ENCODE results near the gene CES2. TPM values are rescaled to one million over a fixed set of nuclear protein-coding genes. Genes with fewer than 3 reads are reported as not detected.

The CES2 gene
- total and polyA plus RNA-seq, 10 of the 15 experiments (the other 5 are each of a cell fraction or from before 2014, with no cell fraction given), result 1.6 to 33.7 (median 21.0) TPM

- in situ Hi-C loops (cut with MboI) (no loop called here), intact Hi-C loops (cut with micrococcal nuclease; ENCODE audit: unreplicated experiment) (no loop called here)
- RAD21 ChIA-PET (ENCODE audit: unreplicated experiment), result interaction anchor here (0.8 kb wide), 1 partner anchor 20 kb away, joined by 3 read pairs; no protein-coding TSS in a partner anchor
- Histone ChIP-seq H3K4me3 (no peak overlapping the region), H3K4me2 (ENCODE audit: control insufficient read depth, insufficient read depth) (no peak overlapping the region), H4K20me1 (ENCODE audit: control insufficient read depth, insufficient read depth) (no peaks in the 10 kb centered on the region), H3K79me2 (ENCODE audit: control insufficient read depth, insufficient read depth, low read length) (no peaks in the 10 kb centered on the region), H3K9me3 (replicated peaks; ENCODE audit: control insufficient read depth, insufficient read depth, low read length) (no peaks in the 10 kb centered on the region), H3K4me1 (ENCODE audit: control insufficient read depth, insufficient read depth, low read length) (peaks cover 4% of the 10 kb centered on the region; the same call in 1 of the 2 replicates), H3K9ac (ENCODE audit: control insufficient read depth, insufficient read depth, low read length) (no peak overlapping the region), H3K36me3 (ENCODE audit: control insufficient read depth in 2 of 2, insufficient read depth in 2 of 2, low read length in 1 of 2) (no peaks in the 10 kb centered on the region), H2AFZ (ENCODE audit: control insufficient read depth, low read depth, low read length) (no peak overlapping the region), H3K27ac (ENCODE audit: control insufficient read depth, insufficient read depth) (no peak overlapping the region), H3K27me3 (replicated peaks in 1 of 2; ENCODE audit: control insufficient read depth in 2 of 2, insufficient read depth in 2 of 2, low read length in 1 of 2) (no peaks in the 10 kb centered on the region)
- ATAC-seq (no peak), FAIRE-seq (no peak), DNase-seq (ENCODE audit: low read depth, low spot score) (no peak)
- CTCF ChIA-PET, result interaction anchor here (0.6 to 1.5 kb wide), 3 partner anchors 10 to 20 kb away, joined by 3 to 4 read pairs (median 3); partner anchors contain the start of gene PDP2
- POLR2A ChIA-PET, result interaction anchor here (0.8 kb wide), 1 partner anchor 41 kb away, joined by 3 read pairs; no protein-coding TSS in a partner anchor
- TF ChIP-seq, protein P1, sequence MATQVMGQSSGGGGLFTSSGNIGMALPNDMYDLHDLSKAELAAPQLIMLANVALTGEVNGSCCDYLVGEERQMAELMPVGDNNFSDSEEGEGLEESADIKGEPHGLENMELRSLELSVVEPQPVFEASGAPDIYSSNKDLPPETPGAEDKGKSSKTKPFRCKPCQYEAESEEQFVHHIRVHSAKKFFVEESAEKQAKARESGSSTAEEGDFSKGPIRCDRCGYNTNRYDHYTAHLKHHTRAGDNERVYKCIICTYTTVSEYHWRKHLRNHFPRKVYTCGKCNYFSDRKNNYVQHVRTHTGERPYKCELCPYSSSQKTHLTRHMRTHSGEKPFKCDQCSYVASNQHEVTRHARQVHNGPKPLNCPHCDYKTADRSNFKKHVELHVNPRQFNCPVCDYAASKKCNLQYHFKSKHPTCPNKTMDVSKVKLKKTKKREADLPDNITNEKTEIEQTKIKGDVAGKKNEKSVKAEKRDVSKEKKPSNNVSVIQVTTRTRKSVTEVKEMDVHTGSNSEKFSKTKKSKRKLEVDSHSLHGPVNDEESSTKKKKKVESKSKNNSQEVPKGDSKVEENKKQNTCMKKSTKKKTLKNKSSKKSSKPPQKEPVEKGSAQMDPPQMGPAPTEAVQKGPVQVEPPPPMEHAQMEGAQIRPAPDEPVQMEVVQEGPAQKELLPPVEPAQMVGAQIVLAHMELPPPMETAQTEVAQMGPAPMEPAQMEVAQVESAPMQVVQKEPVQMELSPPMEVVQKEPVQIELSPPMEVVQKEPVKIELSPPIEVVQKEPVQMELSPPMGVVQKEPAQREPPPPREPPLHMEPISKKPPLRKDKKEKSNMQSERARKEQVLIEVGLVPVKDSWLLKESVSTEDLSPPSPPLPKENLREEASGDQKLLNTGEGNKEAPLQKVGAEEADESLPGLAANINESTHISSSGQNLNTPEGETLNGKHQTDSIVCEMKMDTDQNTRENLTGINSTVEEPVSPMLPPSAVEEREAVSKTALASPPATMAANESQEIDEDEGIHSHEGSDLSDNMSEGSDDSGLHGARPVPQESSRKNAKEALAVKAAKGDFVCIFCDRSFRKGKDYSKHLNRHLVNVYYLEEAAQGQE (IDR thresholded peaks at IDR 0.05; ENCODE audit: low read depth, low read length), result no peak
- TF ChIP-seq CHD1 (IDR thresholded peaks at IDR 0.05; ENCODE audit: low read depth, low read length) (no peak), SPI1 (IDR thresholded peaks at IDR 0.05; ENCODE audit: borderline replicate concordance, insufficient read depth, low read depth, low read length) (no peak), RAD51 (IDR thresholded peaks at IDR 0.05) (no peak), EED (IDR thresholded peaks at IDR 0.05; ENCODE audit: low read depth) (no peak), NR2F1 (conservative IDR thresholded peaks at IDR 0.05) (no peak), HDGF (IDR thresholded peaks at IDR 0.05) (no peak), JUNB (IDR thresholded peaks at IDR 0.05) (no peak), ZNF622 (IDR thresholded peaks at IDR 0.05) (no peak), ETV6 (conservative IDR thresholded peaks at IDR 0.05 in 1 of 2, IDR thresholded peaks at IDR 0.05 in 1 of 2; ENCODE audit: borderline replicate concordance in 1 of 2, low read depth in 1 of 2) (no peak)
- WGBS (ENCODE audit: insufficient coverage, insufficient replicate concordance, low lambda C conversion rate, missing lambda C conversion rate), result 9% methylated on average over 5 of the region's 7 CpGs
- no TSS peak for BruUV-seq (replicated peaks)
- SMC1A ChIA-PET (ENCODE audit: uncharacterized antibody, unreplicated experiment), result no interaction called here
Measured at GRCh38 chr16:66900721-66901441, 34.4 kb upstream of the CES2 start.
